GM23338 (cell line): ENCODE measurements around the gene HAL. TPM values are rescaled to one million over a fixed set of nuclear protein-coding genes. Genes with fewer than 3 reads are reported as not detected.

ENCODE experiments used
- ATAC-seq: fragments of 200-7000 bp; cut with Tn5 transposase; 3 replicates; pipeline ENCODE4 v1.9.1; 2020
- DNase-seq: peaks from one replicate; pipeline ENCODE4 v3.0.0-alpha.2; 2015; ENCODE audit warnings: low spot score
- H2AFZ ChIP-seq: fragments of 200-600 bp; sonication (generic); 2 replicates; pipeline ENCODE4 v1.8.0; 2016; ENCODE audit warnings: antibody characterized with exemption, mild to moderate bottlenecking, moderate library complexity
- H3F3A ChIP-seq: fragments of 200-600 bp; sonication (generic); replicated peaks from 2 replicates; pipeline ENCODE4 v1.8.0; 2017; ENCODE audit warnings: antibody characterized with exemption, mixed run types, low read depth
- H3K27ac ChIP-seq: fragments of 200-600 bp; sonication (generic); 2 replicates; pipeline ENCODE4 v1.6.1; 2016; ENCODE audit warnings: low read depth
- H3K27me3 ChIP-seq: fragments of 200-600 bp; sonication (generic); 2 replicates; pipeline ENCODE4 v1.8.0; 2016; ENCODE audit warnings: mild to moderate bottlenecking, mixed run types, moderate library complexity; ENCODE audit not compliant: insufficient read depth
- H3K36me3 ChIP-seq: fragments of 200-600 bp; sonication (generic); 2 replicates; pipeline ENCODE4 v1.8.0; 2016; ENCODE audit warnings: mild to moderate bottlenecking; ENCODE audit not compliant: insufficient read depth
- H3K4me1 ChIP-seq: fragments of 200-600 bp; sonication (generic); 2 replicates; pipeline ENCODE4 v1.8.0; 2016; ENCODE audit warnings: mild to moderate bottlenecking, moderate library complexity; ENCODE audit not compliant: insufficient read depth
- H3K4me2 ChIP-seq: fragments of 200-600 bp; sonication (generic); 2 replicates; pipeline ENCODE4 v1.7.1; 2017; ENCODE audit warnings: mixed run types
- H3K4me3 ChIP-seq: fragments of 200-600 bp; sonication (generic); 2 replicates; pipeline ENCODE4 v1.6.1; 2016; ENCODE audit warnings: mixed run types
- H3K79me2 ChIP-seq: fragments of 200-600 bp; sonication (generic); replicated peaks from 2 replicates; pipeline ENCODE4 v1.8.0; 2017; ENCODE audit warnings: mild to moderate bottlenecking; ENCODE audit not compliant: insufficient read depth
- H3K9me2 ChIP-seq: fragments of 200-600 bp; sonication (generic); 2 replicates; pipeline ENCODE4 v1.8.0; 2017; ENCODE audit not compliant: insufficient read depth
- H4K20me1 ChIP-seq: fragments of 200-600 bp; sonication (generic); replicated peaks from 2 replicates; pipeline ENCODE4 v1.8.0; 2017; ENCODE audit warnings: mild to moderate bottlenecking; ENCODE audit not compliant: insufficient read depth
- H3K27ac Mint-ChIP-seq: 2 replicates; pipeline ENCODE4 v1.8.0; 2020; ENCODE audit warnings: inconsistent platforms, mild to moderate bottlenecking, moderate library complexity, mixed read lengths
- H3K27me3 Mint-ChIP-seq: 3 replicates; pipeline ENCODE4 v1.8.0; 2022; ENCODE audit warnings: low read depth, mild to moderate bottlenecking, moderate library complexity, mixed read lengths, inconsistent platforms; ENCODE audit not compliant: insufficient read depth, poor library complexity
- H3K36me3 Mint-ChIP-seq: 3 replicates; pipeline ENCODE4 v1.8.0; 2021; ENCODE audit warnings: low read depth, mild to moderate bottlenecking, inconsistent platforms, moderate library complexity, mixed read lengths
- H3K4me1 Mint-ChIP-seq: 3 replicates; pipeline ENCODE4 v1.8.0; 2020; ENCODE audit warnings: mild to moderate bottlenecking, inconsistent platforms, mixed read lengths
- H3K4me3 Mint-ChIP-seq: 3 replicates; pipeline ENCODE4 v1.8.0; 2021; ENCODE audit warnings: moderate library complexity, mild to moderate bottlenecking, inconsistent platforms, mixed read lengths
- H3K9me3 Mint-ChIP-seq: 3 replicates; pipeline ENCODE4 v1.8.0; 2020; ENCODE audit warnings: moderate library complexity, mild to moderate bottlenecking, inconsistent platforms, mixed read lengths
- CREB1 ChIP-seq: fragments of 250-450 bp; sonication (Bioruptor Pico); IDR thresholded peaks from 2 replicates; pipeline ENCODE4 v1.5.0; 2020; ENCODE audit warnings: low read depth, mild to moderate bottlenecking, moderate library complexity
- CTCF ChIP-seq, 2 experiments: fragments of 200-600 bp in 1 of 2; sonication (generic) in 1 of 2; conservative IDR thresholded peaks; 2 replicates each; pipeline versions ENCODE4 v1.5.1 to v1.6.1; 2016 to 2017; ENCODE audit warnings: antibody characterized with exemption in 2 of 2, low read depth in 2 of 2, mild to moderate bottlenecking in 2 of 2, moderate library complexity in 1 of 2
- EZH2 ChIP-seq: fragments of 200-600 bp; sonication (generic); IDR thresholded peaks from one replicate; pipeline ENCODE4 v1.8.0; 2017; ENCODE audit warnings: antibody characterized with exemption, mild to moderate bottlenecking, low read depth; ENCODE audit not compliant: unreplicated experiment
- JUNB ChIP-seq: IDR thresholded peaks from one replicate; pipeline ENCODE4 v1.6.1; 2016; ENCODE audit warnings: antibody characterized with exemption; ENCODE audit not compliant: unreplicated experiment
- POLR2AphosphoS5 ChIP-seq: IDR thresholded peaks from 2 replicates; pipeline ENCODE4 v1.6.1; 2016; ENCODE audit warnings: antibody characterized with exemption, low read depth
- REST ChIP-seq: IDR thresholded peaks from one replicate; pipeline ENCODE4 v1.6.1; 2018; ENCODE audit warnings: antibody characterized with exemption; ENCODE audit not compliant: unreplicated experiment
- STAT1 ChIP-seq: IDR thresholded peaks from one replicate; pipeline ENCODE4 v1.6.1; 2016; ENCODE audit warnings: antibody characterized with exemption; ENCODE audit not compliant: unreplicated experiment
- ZNF114 ChIP-seq: fragments of 250-450 bp; sonication (Bioruptor Pico); IDR thresholded peaks from 2 replicates; pipeline ENCODE4 v1.5.0; 2020; ENCODE audit warnings: mild to moderate bottlenecking, moderate library complexity
- ZNF331 ChIP-seq: fragments of 250-450 bp; sonication (Bioruptor Pico); IDR thresholded peaks from 2 replicates; pipeline ENCODE4 v1.5.0; 2020; ENCODE audit warnings: low read depth, mild to moderate bottlenecking, moderate library complexity
- ZNF462 ChIP-seq: fragments of 250-450 bp; sonication (Bioruptor Pico); IDR thresholded peaks from 2 replicates; pipeline ENCODE4 v1.5.0; 2020; ENCODE audit warnings: mild to moderate bottlenecking, moderate library complexity
- polyA plus RNA-seq: library from polyadenylated mRNA; unstranded; fragments of >200 nt; fragmentation: Nextera tagmentation; extraction: Ambion mirVana; gene quantifications from 2 replicates; pipeline ENCODE4 v1.2.1, GENCODE V29; 2016
- total RNA-seq: library from RNA; depleted of rRNA; stranded (reverse); fragments of >200 nt; shearing (Covaris generic); gene quantifications from 2 replicates; pipeline ENCODE4 v1.2.3, GENCODE V29; 2014

The HAL gene
- total and polyA plus RNA-seq, 2 experiments from 2014 or later = 0.17 to 0.24 TPM

- TF ChIP-seq CTCF (conservative IDR thresholded peaks at IDR 0.05; ENCODE audit: low read depth in 2 of 2) = no peak
- TF ChIP-seq STAT1 = no peak
These were observed 37.6 kb upstream of the HAL start (continued) for GRCh38 chr12:96033549-96034389.

- H2AFZ ChIP-seq = no peak overlapping the region
- H4K20me1 ChIP-seq = 0 out of 2 replicates have a peak, but pooled peaks cover 5% of the 10 kb centered on the region
- Mint-ChIP-seq H3K36me3 (peaks cover 25% of the 10 kb centered on the region; the same call in 2 of the 3 replicates), H3K4me1 (peaks cover 2% of the 10 kb centered on the region; the same call in 1 of the 3 replicates), H3K4me3 (no peak overlapping the region), H3K9me3 (no peaks in the 10 kb centered on the region), H3K27ac (no peak overlapping the region), H3K27me3 (no peaks in the 10 kb centered on the region)
- ATAC-seq = no peak
- H3K27me3 ChIP-seq = no peaks in the 10 kb centered on the region
- DNase-seq = no peak
- no peak overlapping the region for H3K4me2 ChIP-seq
- peaks cover 58% of the 10 kb centered on the region for H3K79me2 ChIP-seq
- no peak overlapping the region for H3K27ac ChIP-seq
- no peaks in the 10 kb centered on the region for H3F3A ChIP-seq
- peaks cover 19% of the 10 kb centered on the region; the same call in 1 of the 2 replicates for H3K36me3 ChIP-seq
- H3K4me3 ChIP-seq = no peak overlapping the region
- H3K4me1 ChIP-seq = peaks cover 6% of the 10 kb centered on the region
- H3K9me2 ChIP-seq = no peaks in the 10 kb centered on the region
- no peak for TF ChIP-seq CREB1 (CRISPR knock-in tag)
- no peak for TF ChIP-seq REST
- TF ChIP-seq JUNB = no peak
- TF ChIP-seq ZNF331 = no peak
- no peak for TF ChIP-seq EZH2
- no peak for TF ChIP-seq CTCF (conservative IDR thresholded peaks at IDR 0.05; ENCODE audit: low read depth in 2 of 2)
- TF ChIP-seq POLR2AphosphoS5 = no peak
- TF ChIP-seq ZNF462 = no peak
- TF ChIP-seq ZNF114 = no peak
These were observed 33.7 kb upstream of the HAL start for GRCh38 chr12:96029826-96030225.
